ENCODE measurements around the gene YTHDF1. TPM values are rescaled to one million over a fixed set of nuclear protein-coding genes. Genes with fewer than 3 reads are reported as not detected.

The YTHDF1 gene
- total and polyA plus RNA-seq, 2 of the 8 experiments (the other 6 are each of a cell fraction or from before 2014, with no cell fraction given) = 32.8 to 66.0 TPM

DNA sequence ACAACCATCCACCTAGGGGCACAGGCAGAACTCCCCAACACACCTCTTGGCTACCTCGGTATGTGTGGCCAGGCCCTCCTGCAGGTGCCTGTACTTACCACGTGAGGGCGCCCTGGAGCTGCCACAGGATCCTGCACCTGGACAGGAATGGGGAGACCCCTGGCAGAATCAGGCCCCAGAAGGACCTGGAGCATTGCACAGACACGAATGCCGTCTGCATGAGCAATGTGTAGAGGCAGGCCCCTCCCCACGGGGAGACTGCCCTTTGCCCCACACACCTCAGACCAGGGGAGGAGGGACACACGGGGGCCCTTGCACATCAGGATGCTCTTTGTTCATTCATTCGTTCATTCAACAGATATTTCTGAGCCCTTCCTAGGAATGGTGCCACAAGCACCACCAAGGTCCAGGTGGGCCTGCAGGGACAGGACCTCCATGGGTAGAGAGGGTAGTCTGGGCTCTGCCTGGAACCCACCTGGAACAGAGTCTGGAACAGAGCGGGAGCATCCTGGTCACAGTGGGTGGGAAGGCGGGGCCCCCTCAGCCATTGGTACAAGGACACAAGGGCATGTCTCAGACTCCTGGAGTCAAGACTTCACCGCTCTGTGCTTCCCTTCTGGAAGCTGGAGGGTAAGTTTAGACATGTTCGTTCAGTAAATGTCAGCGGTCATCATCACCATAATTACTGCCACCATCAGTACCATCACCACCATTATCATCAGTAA, 32.3 kb downstream of the YTHDF1 start:
- Histone ChIP-seq H4K5ac (ENCODE audit: insufficient read length, low read depth, low read length) (no peak overlapping the region), H2BK12ac (ENCODE audit: low read depth, low read length) (peak overlapping the region; percentile 90; the same call in 1 of the 2 replicates), H2BK5ac (ENCODE audit: low read depth, low read length) (0 out of 2 replicates have a peak overlapping the region, but pooled peaks have one; percentile 71), H3K4ac (replicated peaks; ENCODE audit: insufficient read length, low read depth, low read length) (no peak overlapping the region), H4K91ac (replicated peaks; ENCODE audit: insufficient read length, low read length) (no peak overlapping the region), H3K9me3 (ENCODE audit: insufficient read depth in 2 of 2, low read depth in 1 of 2, low read length in 1 of 2) (peaks cover 0 to 9% of the 10 kb centered on the region in 2 experiments; a peak in 2 of 4 replicates), H3K27me3 (replicated peaks in 1 of 4; ENCODE audit: control insufficient read depth in 3 of 4, extremely low read depth in 1 of 4, insufficient read depth in 3 of 4, low read length in 3 of 4) (peaks cover 0 to 2% (median 0%) of the 10 kb centered on the region in 4 experiments; a peak in 2 of 7 replicates), H2BK120ac (replicated peaks; ENCODE audit: low read depth, low read length) (no peak overlapping the region), H2AK5ac (ENCODE audit: low read depth, low read length) (no peak overlapping the region), H3K56ac (replicated peaks; ENCODE audit: insufficient read length, low read depth, low read length) (no peak overlapping the region), H3K27ac (ENCODE audit: low read depth, low read length) (no peak overlapping the region), H3K23me2 (ENCODE audit: low read depth, low read length) (no peaks in the 10 kb centered on the region; the same call in none of the 2 replicates), H4K8ac (ENCODE audit: extremely low read depth, insufficient read depth, low read length) (0 out of 2 replicates have a peak overlapping the region, but pooled peaks have one; percentile 9), H4K20me1 (replicated peaks in 1 of 2; ENCODE audit: control insufficient read depth in 1 of 2, insufficient read depth in 2 of 2, low read length in 2 of 2) (peaks cover 3 to 18% of the 10 kb centered on the region in 2 experiments), H3K4me3 (ENCODE audit: extremely low read depth in 1 of 4, insufficient read depth in 2 of 4, low read depth in 3 of 4, low read length in 4 of 4) (no peak overlapping the region), H2AFZ (ENCODE audit: low read length) (no peak overlapping the region), H2BK15ac (ENCODE audit: low read length) (peak overlapping the region; percentile 98; the same call in 1 of the 2 replicates), H3K23ac (ENCODE audit: insufficient read length) (no peak overlapping the region), H3K36me3 (ENCODE audit: control insufficient read depth in 2 of 4, insufficient read depth in 4 of 4, low read length in 3 of 4) (no peaks in the 10 kb centered on the region), H3K4me2 (ENCODE audit: insufficient read depth in 1 of 2, low read depth in 2 of 2, low read length in 2 of 2) (no peak overlapping the region), H3K18ac (ENCODE audit: extremely low read depth, low read length) (no peak overlapping the region), H3K79me1 (ENCODE audit: low read depth, low read length) (no peaks in the 10 kb centered on the region), H3K4me1 (replicated peaks in 1 of 4; ENCODE audit: control insufficient read depth in 3 of 4, insufficient read depth in 4 of 4, low read length in 3 of 4) (peaks cover 0 to 19% (median 10%) of the 10 kb centered on the region in 4 experiments; a peak in 5 of 7 replicates), H3K14ac (ENCODE audit: insufficient read length) (no peak overlapping the region), H2BK20ac (ENCODE audit: low read length) (peak overlapping the region; percentile 92; the same call in 1 of the 2 replicates), H3K79me2 (ENCODE audit: control insufficient read depth in 1 of 2, insufficient read depth in 2 of 2, low read length in 2 of 2) (no peaks in the 10 kb centered on the region), H3K9ac (replicated peaks in 1 of 4; ENCODE audit: extremely low read depth in 1 of 4, low read depth in 3 of 4, low read length in 3 of 4) (no peak overlapping the region)
- DNase-seq (ENCODE audit: low read depth in 1 of 2, low spot score in 2 of 2) = peak in 1 of 2 experiments; percentile 92
- FAIRE-seq = peak; percentile 63
- WGBS, 2 experiments (ENCODE audit: extremely low coverage in 1 of 2, insufficient coverage in 1 of 2, insufficient read length in 1 of 2, insufficient replicate concordance in 2 of 2, low coverage in 1 of 2, low lambda C conversion rate in 2 of 2, missing lambda C conversion rate in 1 of 2) = 56% methylated on average over 12 of the region's 13 CpGs; no CpG with 5 or more reads in 1 of the 2 experiments
- CTCF ChIA-PET (ENCODE audit: partially characterized antibody) = interaction anchor here (0.6 to 6.4 kb wide), 28 partner anchors 10 to 599 kb away, joined by 3 to 59 read pairs (median 5); partner anchors contain the start of genes CHRNA4, COL20A1 and NKAIN4
- POLR2A ChIA-PET (ENCODE audit: partially characterized antibody) = interaction anchor here (1.0 to 2.2 kb wide), 4 partner anchors 14 to 31 kb away, joined by 3 to 12 read pairs (median 3); partner anchors contain the start of gene YTHDF1
- TF ChIP-seq GABPA (IDR thresholded peaks at IDR 0.05; ENCODE audit: borderline replicate concordance, insufficient read depth, low read length) (peak; percentile 71; the same call in 1 of the 2 replicates), RFX5 (IDR thresholded peaks at IDR 0.05; ENCODE audit: borderline replicate concordance, low read depth, low read length) (no peak), BRCA1 (IDR thresholded peaks at IDR 0.05; ENCODE audit: low read depth, low read length) (no peak), SP2 (IDR thresholded peaks at IDR 0.05; ENCODE audit: low read length) (no peak), JUND (IDR thresholded peaks at IDR 0.05; ENCODE audit: low read length) (no peak), POU5F1 (IDR thresholded peaks at IDR 0.05; ENCODE audit: low read depth, low read length) (no peak)
- TF ChIP-seq, protein P1, sequence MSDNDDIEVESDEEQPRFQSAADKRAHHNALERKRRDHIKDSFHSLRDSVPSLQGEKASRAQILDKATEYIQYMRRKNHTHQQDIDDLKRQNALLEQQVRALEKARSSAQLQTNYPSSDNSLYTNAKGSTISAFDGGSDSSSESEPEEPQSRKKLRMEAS (IDR thresholded peaks at IDR 0.05) = peak; percentile 48; the same call in 1 of the 2 replicates
- TF ChIP-seq, protein P2, sequence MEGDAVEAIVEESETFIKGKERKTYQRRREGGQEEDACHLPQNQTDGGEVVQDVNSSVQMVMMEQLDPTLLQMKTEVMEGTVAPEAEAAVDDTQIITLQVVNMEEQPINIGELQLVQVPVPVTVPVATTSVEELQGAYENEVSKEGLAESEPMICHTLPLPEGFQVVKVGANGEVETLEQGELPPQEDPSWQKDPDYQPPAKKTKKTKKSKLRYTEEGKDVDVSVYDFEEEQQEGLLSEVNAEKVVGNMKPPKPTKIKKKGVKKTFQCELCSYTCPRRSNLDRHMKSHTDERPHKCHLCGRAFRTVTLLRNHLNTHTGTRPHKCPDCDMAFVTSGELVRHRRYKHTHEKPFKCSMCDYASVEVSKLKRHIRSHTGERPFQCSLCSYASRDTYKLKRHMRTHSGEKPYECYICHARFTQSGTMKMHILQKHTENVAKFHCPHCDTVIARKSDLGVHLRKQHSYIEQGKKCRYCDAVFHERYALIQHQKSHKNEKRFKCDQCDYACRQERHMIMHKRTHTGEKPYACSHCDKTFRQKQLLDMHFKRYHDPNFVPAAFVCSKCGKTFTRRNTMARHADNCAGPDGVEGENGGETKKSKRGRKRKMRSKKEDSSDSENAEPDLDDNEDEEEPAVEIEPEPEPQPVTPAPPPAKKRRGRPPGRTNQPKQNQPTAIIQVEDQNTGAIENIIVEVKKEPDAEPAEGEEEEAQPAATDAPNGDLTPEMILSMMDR (IDR thresholded peaks at IDR 0.05; ENCODE audit: control extremely low read depth in 1 of 3, insufficient read depth in 1 of 3, low read depth in 1 of 3, low read length in 3 of 3) = peak in 2 of 3 experiments; percentile 95 to 98; a peak in 3 of 4 replicates

All from H1 (cell line).